MCF 10A (cell line): ENCODE data around the gene OLFML3. TPM values are rescaled to one million over a fixed set of nuclear protein-coding genes. Genes with fewer than 3 reads are reported as not detected.

Source experiments
- BruUV-seq: library from RNA; stranded (reverse); fragments of 400-500 nt; replicated peaks from 2 replicates; lab custom pipeline; 2021; lab: Mats Ljungman, UMichigan
- CTCF ChIA-PET: fragments of 300-600 bp; sonication (Branson Sonifier 250); formaldehyde crosslinking; extraction: SDS; loops from one replicate; lab custom pipeline; 2021; ENCODE audit warnings: antibody characterized with exemption, inconsistent platforms; lab: Yijun Ruan, JAX
- POLR2A ChIA-PET: fragments of 300-600, 350-650 bp; sonication (Branson Sonifier 250); formaldehyde crosslinking; extraction: SDS; loops from one replicate; lab custom pipeline; 2020; ENCODE audit warnings: antibody characterized with exemption, inconsistent platforms; lab: Yijun Ruan, JAX
- DNase-seq: peaks from one replicate; pipeline ENCODE4 v3.0.0-alpha.2; 2018; ENCODE audit not compliant: unreplicated experiment
- H3K27ac Mint-ChIP-seq: one replicate; pipeline ENCODE4 v1.8.0; 2022; ENCODE audit warnings: mild to moderate bottlenecking, low read depth, mixed read lengths; ENCODE audit not compliant: unreplicated experiment
- H3K27me3 Mint-ChIP-seq: one replicate; pipeline ENCODE4 v1.8.0; 2022; ENCODE audit warnings: mixed read lengths; ENCODE audit not compliant: insufficient read depth, unreplicated experiment
- H3K36me3 Mint-ChIP-seq: one replicate; pipeline ENCODE4 v1.8.0; 2022; ENCODE audit warnings: mild to moderate bottlenecking, moderate library complexity, mixed read lengths; ENCODE audit not compliant: insufficient read depth, unreplicated experiment
- H3K4me1 Mint-ChIP-seq: one replicate; pipeline ENCODE4 v1.8.0; 2022; ENCODE audit warnings: mixed read lengths; ENCODE audit not compliant: insufficient read depth, unreplicated experiment
- H3K4me3 Mint-ChIP-seq: one replicate; pipeline ENCODE4 v1.8.0; 2022; ENCODE audit warnings: mild to moderate bottlenecking, moderate library complexity, mixed read lengths; ENCODE audit not compliant: unreplicated experiment
- H3K9me3 Mint-ChIP-seq: one replicate; pipeline ENCODE4 v1.8.0; 2022; ENCODE audit warnings: mixed read lengths; ENCODE audit not compliant: unreplicated experiment
- intact Hi-C: fragments of 100-400 bp; cut with micrococcal nuclease; formaldehyde crosslinking; loops from 2 replicates; pipeline ENCODE4 v1.14.1; 2022
- total RNA-seq: library from RNA; stranded (reverse); gene quantifications from 2 replicates; pipeline ENCODE4 v1.2.3, GENCODE V29; 2022
- TF ChIP-seq, protein P1 (sequence below): fragments of 200-600 bp; IDR thresholded peaks from one replicate; pipeline ENCODE4 v1.8.0; 2022; ENCODE audit warnings: antibody characterized with exemption, mild to moderate bottlenecking; ENCODE audit not compliant: unreplicated experiment

OLFML3 gene
- total RNA-seq, 1 experiment from 2014 or later, result 0.30 TPM

DNA sequence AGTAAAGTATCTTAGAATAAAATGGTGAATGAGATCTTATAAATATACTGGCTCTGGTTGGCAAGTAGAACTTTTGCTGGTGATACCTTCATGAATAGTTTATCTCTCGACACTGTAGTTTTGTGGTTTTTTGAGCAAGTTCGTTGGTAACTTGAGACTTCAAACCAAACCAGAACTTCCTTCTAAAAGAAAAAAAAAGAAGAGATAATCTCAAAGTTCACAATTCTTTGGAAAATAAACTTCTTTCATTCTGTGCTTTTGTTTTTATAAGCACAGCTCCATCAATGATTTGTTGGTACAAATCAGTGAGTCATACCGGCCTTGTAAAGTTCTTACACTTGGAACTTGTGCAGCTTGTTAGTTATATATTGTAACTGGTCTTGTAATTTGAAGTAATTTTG is 47.8 kb upstream of the OLFML3 start:
- no peaks in the 10 kb centered on the region for H3K27me3 Mint-ChIP-seq
- TF ChIP-seq, protein P1, sequence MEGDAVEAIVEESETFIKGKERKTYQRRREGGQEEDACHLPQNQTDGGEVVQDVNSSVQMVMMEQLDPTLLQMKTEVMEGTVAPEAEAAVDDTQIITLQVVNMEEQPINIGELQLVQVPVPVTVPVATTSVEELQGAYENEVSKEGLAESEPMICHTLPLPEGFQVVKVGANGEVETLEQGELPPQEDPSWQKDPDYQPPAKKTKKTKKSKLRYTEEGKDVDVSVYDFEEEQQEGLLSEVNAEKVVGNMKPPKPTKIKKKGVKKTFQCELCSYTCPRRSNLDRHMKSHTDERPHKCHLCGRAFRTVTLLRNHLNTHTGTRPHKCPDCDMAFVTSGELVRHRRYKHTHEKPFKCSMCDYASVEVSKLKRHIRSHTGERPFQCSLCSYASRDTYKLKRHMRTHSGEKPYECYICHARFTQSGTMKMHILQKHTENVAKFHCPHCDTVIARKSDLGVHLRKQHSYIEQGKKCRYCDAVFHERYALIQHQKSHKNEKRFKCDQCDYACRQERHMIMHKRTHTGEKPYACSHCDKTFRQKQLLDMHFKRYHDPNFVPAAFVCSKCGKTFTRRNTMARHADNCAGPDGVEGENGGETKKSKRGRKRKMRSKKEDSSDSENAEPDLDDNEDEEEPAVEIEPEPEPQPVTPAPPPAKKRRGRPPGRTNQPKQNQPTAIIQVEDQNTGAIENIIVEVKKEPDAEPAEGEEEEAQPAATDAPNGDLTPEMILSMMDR, result no peak
- ChIA-PET POLR2A (interaction anchor here (0.6 to 9.2 kb wide), 12 partner anchors 11 to 826 kb away, joined by 3 to 228 read pairs (median 4); partner anchors contain the start of genes AP4B1, DCLRE1B, PHTF1 and RSBN1), CTCF (interaction anchor here (0.6 to 5.3 kb wide), 13 partner anchors 11 to 480 kb away, joined by 3 to 48 read pairs (median 4); partner anchors contain the start of genes AP4B1 and DCLRE1B)
- no TSS peak for BruUV-seq
- peak overlapping the region; percentile 95 for H3K4me3 Mint-ChIP-seq
- peaks cover 9% of the 10 kb centered on the region for H3K36me3 Mint-ChIP-seq
- no peaks in the 10 kb centered on the region for H3K9me3 Mint-ChIP-seq
- DNase-seq, result peak; percentile 38
- peaks cover 48% of the 10 kb centered on the region for H3K4me1 Mint-ChIP-seq
- H3K27ac Mint-ChIP-seq, result peak overlapping the region; percentile 97
- intact Hi-C loops, result no loop called here

DNA sequence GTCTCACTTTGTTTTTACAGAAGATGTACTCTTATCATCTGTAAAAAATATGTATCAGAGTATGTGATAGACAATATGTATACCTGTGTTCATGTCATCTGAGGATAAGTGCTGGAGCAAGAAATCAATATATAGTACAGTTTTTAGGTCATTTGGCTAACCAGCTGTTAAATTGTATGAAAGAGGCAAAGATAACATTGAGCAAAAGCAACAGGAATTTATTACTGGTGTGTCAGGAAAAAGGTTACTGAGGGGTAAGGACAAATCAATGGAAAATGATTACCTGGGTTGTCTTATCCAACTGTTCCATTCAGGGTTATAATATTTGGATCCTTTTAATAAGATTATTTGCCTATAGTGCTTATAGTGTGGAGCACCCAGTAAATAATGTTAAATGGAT is 45.3 kb upstream of the OLFML3 start:
- Mint-ChIP-seq H3K27ac (peak overlapping the region; percentile 88), H3K4me1 (peaks cover 50% of the 10 kb centered on the region), H3K9me3 (no peaks in the 10 kb centered on the region), H3K27me3 (no peaks in the 10 kb centered on the region), H3K4me3 (no peak overlapping the region), H3K36me3 (peaks cover 9% of the 10 kb centered on the region)
- TF ChIP-seq, protein P1, result no peak
- POLR2A ChIA-PET, result interaction anchor here (1.3 to 1.7 kb wide), 2 partner anchors 11 to 123 kb away, joined by 4 read pairs; no protein-coding TSS in a partner anchor
- BruUV-seq, result no TSS peak
- intact Hi-C loops, result no loop called here
- no peak for DNase-seq
- CTCF ChIA-PET, result interaction anchor here (0.9 kb wide), 1 partner anchor 19 kb away, joined by 3 read pairs; no protein-coding TSS in a partner anchor

GRCh38 chr1:113934511-113935055 is 44.7 kb upstream of the OLFML3 start:
- H3K4me1 Mint-ChIP-seq, result peaks cover 50% of the 10 kb centered on the region
- TF ChIP-seq, protein P1, result no peak
- ChIA-PET POLR2A (interaction anchor here (1.3 to 1.7 kb wide), 3 partner anchors 10 to 123 kb away, joined by 3 to 4 read pairs (median 4); no protein-coding TSS in a partner anchor), CTCF (interaction anchor here (0.6 to 0.9 kb wide), 2 partner anchors 19 to 889 kb away, joined by 3 read pairs; no protein-coding TSS in a partner anchor)
- peaks cover 9% of the 10 kb centered on the region for H3K36me3 Mint-ChIP-seq
- DNase-seq, result no peak
- no TSS peak for BruUV-seq
- H3K9me3 Mint-ChIP-seq, result no peaks in the 10 kb centered on the region
- no peak overlapping the region for H3K27ac Mint-ChIP-seq
- H3K27me3 Mint-ChIP-seq, result no peaks in the 10 kb centered on the region
- H3K4me3 Mint-ChIP-seq, result no peak overlapping the region
- intact Hi-C loops, result no loop called here

DNA sequence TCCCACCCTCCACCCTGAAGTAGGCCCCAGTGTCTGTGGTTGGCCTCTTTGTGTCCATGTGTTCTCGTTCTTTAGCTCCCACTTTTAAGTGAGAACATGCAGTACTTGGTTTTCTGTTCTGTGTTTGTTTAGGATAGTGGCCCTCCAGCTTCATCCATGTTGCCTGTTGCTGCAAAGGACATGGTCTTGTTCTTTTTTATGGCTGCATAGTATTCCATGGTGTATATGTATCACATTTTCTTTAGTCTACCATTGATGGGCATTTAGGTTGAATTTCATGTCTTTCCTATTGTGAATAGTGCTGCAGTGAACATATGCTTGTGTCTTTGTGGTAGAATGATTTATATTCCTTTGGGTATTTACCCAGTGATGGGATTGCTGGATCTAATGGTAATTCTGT is 44.1 kb upstream of the OLFML3 start:
- CTCF ChIA-PET, result interaction anchor here (0.6 kb wide), 1 partner anchor 744 kb away, joined by 3 read pairs; no protein-coding TSS in a partner anchor

More for the DNA sequence above, 44.1 kb upstream of the OLFML3 start:
- Mint-ChIP-seq H3K36me3 (peaks cover 10% of the 10 kb centered on the region), H3K9me3 (no peaks in the 10 kb centered on the region), H3K27ac (no peak overlapping the region), H3K4me3 (no peak overlapping the region), H3K4me1 (peaks cover 50% of the 10 kb centered on the region), H3K27me3 (no peaks in the 10 kb centered on the region)
- intact Hi-C loops, result no loop called here
- DNase-seq, result no peak
- no TSS peak for BruUV-seq
- TF ChIP-seq, protein P1, result no peak
- POLR2A ChIA-PET, result interaction anchor here (1.0 to 1.5 kb wide), 3 partner anchors 10 to 123 kb away, joined by 3 to 4 read pairs (median 3); partner anchors contain the start of gene RSBN1
